Mammary epithelial cell (primary cell): ENCODE data around the gene SFXN1.

ENCODE experiments used
- CTCF ChIP-seq, 2 donors: IDR thresholded peaks in 1 of 2; conservative IDR thresholded peaks in 1 of 2; 2 replicates each; pipeline ENCODE4 v1.5.1; 2011 to 2012; ENCODE audit warnings: inconsistent platforms in 2 of 2, low read length in 2 of 2, mild to moderate bottlenecking in 2 of 2, control low read depth in 1 of 2, low read depth in 1 of 2; ENCODE audit not compliant: insufficient read depth in 1 of 2; ENCODE audit errors: extremely low read depth in 1 of 2
- EZH2 ChIP-seq: IDR thresholded peaks from 2 replicates; pipeline ENCODE4 v1.6.1; 2012; ENCODE audit warnings: low read length, inconsistent platforms, borderline replicate concordance

GRCh38 chr5:175513726-175514125 lies 35.4 kb downstream of the SFXN1 start:
- TF ChIP-seq CTCF (conservative IDR thresholded peaks at IDR 0.05 in 1 of 2, IDR thresholded peaks at IDR 0.05 in 1 of 2; ENCODE audit: extremely low read depth in 1 of 2, insufficient read depth in 1 of 2, low read depth in 1 of 2, low read length in 2 of 2) (no peak), EZH2 (no peak)
